GM12878 (cell line): ENCODE results near the gene RNF167. TPM values are rescaled to one million over a fixed set of nuclear protein-coding genes. Genes with fewer than 3 reads are reported as not detected.

Experiments
- ATF2 ChIP-seq: IDR thresholded peaks from 2 replicates; pipeline ENCODE4 v1.6.1; 2012; ENCODE audit warnings: low read length, inconsistent platforms
- BACH1 ChIP-seq: fragments of 450-650 bp; IDR thresholded peaks from 2 replicates; pipeline ENCODE4 v1.6.1; 2017; ENCODE audit warnings: mild to moderate bottlenecking, borderline replicate concordance
- BCL3 ChIP-seq: IDR thresholded peaks from 2 replicates; pipeline ENCODE4 v1.6.1; 2011; ENCODE audit warnings: borderline replicate concordance, low read depth, mild to moderate bottlenecking, moderate library complexity, low read length; ENCODE audit not compliant: insufficient read depth, poor library complexity, severe bottlenecking
- CBFB ChIP-seq: IDR thresholded peaks from 2 replicates; pipeline ENCODE4 v1.6.1; 2016; ENCODE audit warnings: antibody characterized with exemption, low read depth
- CBX5 ChIP-seq: sonication (generic); IDR thresholded peaks from 2 replicates; pipeline ENCODE4 v1.6.1; 2016; ENCODE audit warnings: low read depth, moderate library complexity, mild to moderate bottlenecking, inconsistent platforms
- CHD1 ChIP-seq: IDR thresholded peaks from 2 replicates; pipeline ENCODE4 v1.6.1; 2012; ENCODE audit warnings: low read depth, low read length, improper control_type of control experiment
- CTCF ChIP-seq, 3 experiments: IDR thresholded peaks in 2 of 3; conservative IDR thresholded peaks in 1 of 3; 2 replicates each; pipeline ENCODE4 v1.5.1; 2011; ENCODE audit warnings: low read depth in 3 of 3, low read length in 3 of 3, mild to moderate bottlenecking in 3 of 3, control low read depth in 2 of 3, moderate library complexity in 2 of 3, inconsistent platforms in 1 of 3, mixed read lengths in 1 of 3; ENCODE audit not compliant: control insufficient read depth in 2 of 3, insufficient read depth in 1 of 3; ENCODE audit errors: extremely low read depth in 1 of 3
- GABPA ChIP-seq: IDR thresholded peaks from 2 replicates; pipeline ENCODE4 v1.6.1; 2014; ENCODE audit warnings: antibody characterized with exemption, low read depth, mild to moderate bottlenecking, inconsistent platforms
- HDAC6 ChIP-seq: fragments of 200-600 bp; sonication (generic); IDR thresholded peaks from one replicate; pipeline ENCODE4 v1.8.0; 2017; ENCODE audit warnings: antibody characterized with exemption; ENCODE audit not compliant: unreplicated experiment
- HDGF ChIP-seq: fragments of 450-650 bp; IDR thresholded peaks from 2 replicates; pipeline ENCODE4 v1.6.1; 2016; ENCODE audit warnings: antibody characterized with exemption
- IRF4 ChIP-seq: IDR thresholded peaks from 2 replicates; pipeline ENCODE4 v1.6.1; 2011; ENCODE audit warnings: low read depth, low read length
- MXI1 ChIP-seq: fragments of 150-350 bp; IDR thresholded peaks from 2 replicates; pipeline ENCODE4 v1.6.1; 2011; ENCODE audit warnings: low read depth, mild to moderate bottlenecking, inconsistent platforms, low read length, improper control_type of control experiment
- NFYB ChIP-seq: IDR thresholded peaks from 2 replicates; pipeline ENCODE4 v1.6.1; 2011; ENCODE audit warnings: low read depth, mild to moderate bottlenecking, low read length, improper control_type of control experiment, moderate library complexity; ENCODE audit not compliant: insufficient read depth
- NR2C1 ChIP-seq: fragments of 450-650 bp; IDR thresholded peaks from 2 replicates; pipeline ENCODE4 v1.6.1; 2017; ENCODE audit warnings: antibody characterized with exemption, mild to moderate bottlenecking, moderate library complexity
- PAX5 ChIP-seq: IDR thresholded peaks from 2 replicates; pipeline ENCODE4 v1.6.1; 2011; ENCODE audit warnings: low read depth, low read length, borderline replicate concordance
- RELA ChIP-seq: fragments of 450-650 bp; IDR thresholded peaks from 2 replicates; pipeline ENCODE4 v1.8.0; 2014; ENCODE audit warnings: borderline replicate concordance; ENCODE audit not compliant: partially characterized antibody
- RUNX3 ChIP-seq: IDR thresholded peaks from 2 replicates; pipeline ENCODE4 v1.6.1; 2012; ENCODE audit warnings: low read length, inconsistent platforms
- SMAD5 ChIP-seq: IDR thresholded peaks from 2 replicates; pipeline ENCODE4 v1.6.1; 2016; ENCODE audit warnings: antibody characterized with exemption, low read depth
- SMARCA5 ChIP-seq: fragments of 450-650 bp; IDR thresholded peaks from 2 replicates; pipeline ENCODE4 v1.6.1; 2017; ENCODE audit warnings: mild to moderate bottlenecking
- SREBF1 ChIP-seq: IDR thresholded peaks from 2 replicates; pipeline ENCODE4 v1.6.1; 2012; ENCODE audit warnings: mild to moderate bottlenecking, low read length
- SRF ChIP-seq, 2 experiments: IDR thresholded peaks; 2 replicates each; pipeline ENCODE4 v1.6.1; 2011; ENCODE audit warnings: low read depth in 2 of 2, low read length in 2 of 2, mild to moderate bottlenecking in 1 of 2, moderate library complexity in 1 of 2
- ZNF592 ChIP-seq: fragments of 450-650 bp; IDR thresholded peaks from 2 replicates; pipeline ENCODE4 v1.6.1; 2017; ENCODE audit warnings: mild to moderate bottlenecking, moderate library complexity
- polyA plus RNA-seq, 11 experiments: library from polyadenylated mRNA; depleted of rRNA in 4 of 11; unstranded in 6 of 11; stranded (reverse) in 5 of 11; fragments of >200 nt; fragmentation: Nextera tagmentation in 4 of 11; fragmentation: Illumina TruSeq in 1 of 11; extraction: Ambion mirVana in 4 of 11; extraction: Trizol in 1 of 11; gene quantifications; 1 replicate in 1 of 11; 2 replicates in 10 of 11; pipeline versions ENCODE4 v1.2.1 to v1.2.3, GENCODE V29; 2011 to 2016; ENCODE audit warnings: inconsistent platforms in 2 of 11, missing spikeins in 2 of 11, low read depth in 1 of 11
- total RNA-seq, 4 experiments: library from RNA; depleted of rRNA in 3 of 4; stranded (reverse); fragments of >200 nt in 3 of 4; fragmentation: Illumina TruSeq in 1 of 4; extraction: Trizol in 1 of 4; gene quantifications; 2 replicates each; pipeline versions ENCODE4 v1.2.1 to v1.2.3, GENCODE V29; 2013 to 2021

Gene RNF167
- total and polyA plus RNA-seq, 10 of the 15 experiments (the other 5 are each of a cell fraction or from before 2014, with no cell fraction given) = 33.6 to 147 (median 57.6) TPM

GRCh38 chr17:4948166-4948930 lies 8.3 kb downstream of the RNF167 start, which contains the start of gene PFN1 (continued):
- TF ChIP-seq HDAC6 (peak; percentile 47), BCL3 (no peak), CHD1 (peak; percentile 80; the same call in 1 of the 2 replicates), IRF4 (0 out of 2 replicates have a peak, but pooled peaks have one; percentile 9), HDGF (no peak), CBX5 (no peak), SMAD5 (peak; percentile 97), RUNX3 (no peak), SRF (IDR thresholded peaks at IDR 0.05; ENCODE audit: low read depth in 2 of 2, low read length in 2 of 2) (no peak), BACH1 (peak; percentile 75), RELA (peak; percentile 37), PAX5 (no peak), ATF2 (no peak), SMARCA5 (peak; percentile 59; the same call in 1 of the 2 replicates), NFYB (0 out of 2 replicates have a peak, but pooled peaks have one; percentile 7), CBFB (peak; percentile 15; the same call in 1 of the 2 replicates), MXI1 (peak; percentile 31; the same call in 1 of the 2 replicates), ZNF592 (no peak), SREBF1 (0 out of 2 replicates have a peak, but pooled peaks have one; percentile 13), CTCF (IDR thresholded peaks at IDR 0.05 in 2 of 3, conservative IDR thresholded peaks at IDR 0.05 in 1 of 3; ENCODE audit: control insufficient read depth in 2 of 3, extremely low read depth in 1 of 3, insufficient read depth in 1 of 3, low read depth in 3 of 3, low read length in 3 of 3) (no peak), GABPA (no peak), NR2C1 (no peak)
